HG03025 (cell line): Measurements from ENCODE around the gene CDC14A.

Experiments
- ATAC-seq: cut with Tn5 transposase; IDR thresholded peaks from one replicate; pipeline ENCODE4 v1.9.1; 2021; ENCODE audit warnings: mild to moderate bottlenecking, moderate library complexity; ENCODE audit not compliant: unreplicated experiment, low FRiP score

CDC14A gene

DNA sequence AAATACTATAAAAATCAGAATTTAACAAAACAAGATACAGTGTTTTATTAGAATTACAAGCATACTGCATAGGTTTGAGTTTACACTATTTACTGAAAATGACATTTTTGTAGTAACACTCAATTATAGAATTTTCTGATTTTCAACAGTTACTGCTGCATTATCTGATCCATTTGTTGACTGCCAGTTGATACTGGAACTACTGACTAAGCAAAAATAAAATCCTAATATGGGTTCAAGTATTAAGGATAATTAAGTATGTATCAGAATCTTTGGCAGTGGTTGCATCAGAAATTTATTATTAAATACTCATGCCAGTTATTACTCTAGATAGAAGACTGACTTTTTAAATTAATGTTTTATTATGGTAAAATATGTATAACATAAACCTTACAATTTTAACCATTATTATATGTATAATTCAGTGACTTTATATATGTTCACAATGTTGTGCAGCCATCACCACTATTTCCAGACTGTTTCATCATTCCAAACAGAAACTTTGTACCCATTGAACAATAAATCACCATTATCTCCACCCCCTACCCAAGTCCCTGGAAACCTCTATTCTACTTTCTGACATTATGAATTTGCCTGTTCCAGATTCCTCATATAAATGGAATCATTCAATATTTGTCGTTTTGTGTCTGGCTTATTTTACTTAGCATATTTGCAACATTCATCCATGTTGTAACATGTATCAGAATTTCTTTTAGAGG lies 127.5 kb downstream of the CDC14A start:
- ATAC-seq, result no peak

DNA sequence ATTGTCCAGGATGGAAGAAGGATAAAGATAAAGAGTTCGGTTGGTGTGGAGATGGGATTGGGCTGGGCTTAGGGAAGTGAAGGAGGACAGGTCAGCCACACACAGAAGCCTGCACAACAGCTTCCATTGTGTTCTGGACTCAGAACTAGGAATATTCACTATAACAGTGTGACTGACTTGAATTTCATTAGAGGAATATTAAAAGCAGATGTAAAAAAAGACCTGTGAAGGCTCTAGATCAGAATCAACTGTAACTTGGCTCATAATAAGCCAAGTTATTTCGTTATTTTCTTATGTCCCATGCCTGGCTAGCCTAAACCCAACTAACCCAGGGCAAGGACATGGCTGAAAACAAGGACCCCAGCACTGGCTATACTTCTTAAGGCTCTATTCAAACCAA lies 129.0 kb downstream of the CDC14A start:
- no peak for ATAC-seq

DNA sequence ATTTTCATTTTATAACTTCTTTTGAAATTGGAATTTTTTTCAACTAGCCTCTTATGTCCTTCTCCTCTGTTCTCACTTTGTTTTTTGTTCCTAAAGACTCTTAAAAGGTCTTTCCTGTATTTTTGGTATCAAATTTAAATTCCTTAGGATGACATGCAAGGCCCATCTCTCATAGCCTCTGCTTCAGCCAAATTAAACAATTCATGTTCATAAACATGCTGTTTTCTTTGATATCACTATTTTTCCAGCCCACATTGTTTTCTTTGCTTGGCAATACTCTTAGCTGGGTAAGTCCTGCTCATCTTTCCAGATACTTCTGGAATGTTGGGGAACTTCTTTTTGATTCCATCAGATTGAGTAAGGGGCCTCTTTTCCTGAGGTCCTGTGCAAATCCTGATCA lies 129.9 kb downstream of the CDC14A start:
- ATAC-seq, result no peak

DNA sequence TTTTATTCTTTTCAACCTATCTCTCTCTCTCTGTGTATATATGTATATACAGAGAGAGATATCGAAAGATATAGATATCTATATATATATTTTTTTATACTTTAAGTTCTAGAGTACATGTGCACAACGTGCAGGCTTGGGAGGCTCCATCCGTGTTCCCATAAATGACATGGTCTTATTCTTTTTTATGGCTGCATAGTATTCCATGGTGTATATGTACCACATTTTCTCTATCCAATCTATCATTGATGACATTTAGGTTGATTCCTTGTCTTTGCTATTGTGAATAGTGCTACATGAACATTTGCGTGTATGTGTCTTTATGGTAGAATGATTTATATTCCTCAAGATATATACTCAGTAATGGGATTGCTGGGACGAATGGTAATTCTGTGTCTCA lies 130.4 kb downstream of the CDC14A start:
- no peak for ATAC-seq

DNA sequence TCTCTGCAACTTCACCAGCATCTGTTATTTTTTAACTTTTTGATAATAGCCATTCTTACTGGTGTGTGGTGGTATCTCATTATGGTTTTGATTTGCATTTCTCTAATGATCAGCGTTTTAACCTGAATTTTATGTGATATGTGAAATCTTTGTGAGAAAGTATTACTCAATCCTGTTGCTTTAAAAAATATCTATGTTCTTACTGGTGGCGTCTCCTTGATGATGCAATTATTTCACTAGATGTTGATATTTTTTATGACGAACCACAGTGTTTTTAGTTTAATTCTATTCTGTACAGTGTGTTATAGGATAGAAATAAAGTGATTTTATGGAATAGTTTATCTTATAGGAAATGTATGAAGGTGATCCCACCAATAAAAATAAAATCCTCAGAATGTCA lies 130.9 kb downstream of the CDC14A start:
- no peak for ATAC-seq

DNA sequence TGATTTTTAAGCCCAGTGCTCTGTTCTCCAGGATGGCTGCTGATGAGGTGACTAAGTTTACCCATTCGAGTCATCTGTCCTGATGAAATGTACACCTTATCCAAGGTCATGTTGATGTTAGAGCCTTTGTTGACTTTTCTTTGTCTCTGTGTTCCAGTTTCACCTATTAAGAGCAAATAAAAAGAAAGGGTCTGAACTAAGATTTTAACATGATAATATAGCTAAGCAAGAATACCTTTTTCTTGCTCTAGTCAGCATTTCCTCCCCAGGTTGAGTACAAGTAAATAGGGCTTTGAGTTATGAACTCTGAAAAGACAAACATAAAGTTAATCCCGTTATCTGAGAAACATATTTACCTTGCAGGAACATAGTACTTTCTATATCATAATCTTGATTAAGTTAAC lies 133.6 kb downstream of the CDC14A start:
- no peak for ATAC-seq

DNA sequence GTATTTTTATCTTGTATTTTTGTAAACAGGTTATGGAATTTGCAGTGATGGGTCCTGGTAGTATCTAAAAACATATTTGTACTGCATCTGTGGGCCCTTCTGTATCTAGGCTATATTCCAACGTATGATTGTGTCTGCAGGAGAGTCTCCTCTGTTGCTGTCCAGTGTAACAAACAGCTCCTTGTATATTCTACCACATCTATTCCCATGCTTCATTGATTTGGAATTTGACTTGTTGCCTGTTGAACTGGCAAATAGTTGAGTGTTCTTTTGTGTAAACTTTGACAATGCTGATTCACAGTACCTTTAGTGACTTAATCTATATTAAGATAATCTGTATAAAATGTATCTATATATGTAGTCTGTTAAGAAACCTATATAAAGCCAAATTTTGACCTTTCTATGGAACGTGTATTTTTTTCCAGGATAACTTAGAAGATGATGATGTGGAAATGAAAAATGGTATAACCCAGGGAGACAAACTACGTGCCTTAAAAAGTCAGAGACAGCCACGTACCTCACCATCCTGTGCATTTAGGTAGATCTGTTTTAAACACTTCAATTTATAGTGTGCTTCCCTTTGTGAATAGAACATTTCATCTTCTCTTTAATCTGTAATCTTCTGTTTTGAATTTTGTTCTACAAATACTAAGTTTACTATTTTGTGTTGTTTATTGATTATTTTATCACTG lies 142.2 kb downstream of the CDC14A start:
- ATAC-seq, result no peak

DNA sequence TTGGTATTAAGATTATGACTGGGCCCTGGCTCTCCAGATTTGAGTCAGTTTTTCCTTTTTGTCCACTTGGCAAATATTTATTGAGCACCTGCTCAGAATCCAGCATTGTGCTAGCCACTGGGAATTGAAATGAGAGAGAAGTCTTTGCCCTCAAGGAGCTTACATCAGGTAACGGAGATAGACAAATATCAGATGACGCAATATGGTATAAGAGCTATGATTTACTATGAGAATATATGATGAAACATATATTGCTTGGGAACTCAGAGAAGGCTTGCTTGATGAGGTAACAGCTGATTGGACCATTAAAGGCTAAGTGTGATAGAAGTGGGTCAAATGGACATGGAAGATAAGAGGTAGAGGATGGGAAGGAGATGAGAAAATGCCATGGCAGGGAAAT lies 144.6 kb downstream of the CDC14A start:
- no peak for ATAC-seq

DNA sequence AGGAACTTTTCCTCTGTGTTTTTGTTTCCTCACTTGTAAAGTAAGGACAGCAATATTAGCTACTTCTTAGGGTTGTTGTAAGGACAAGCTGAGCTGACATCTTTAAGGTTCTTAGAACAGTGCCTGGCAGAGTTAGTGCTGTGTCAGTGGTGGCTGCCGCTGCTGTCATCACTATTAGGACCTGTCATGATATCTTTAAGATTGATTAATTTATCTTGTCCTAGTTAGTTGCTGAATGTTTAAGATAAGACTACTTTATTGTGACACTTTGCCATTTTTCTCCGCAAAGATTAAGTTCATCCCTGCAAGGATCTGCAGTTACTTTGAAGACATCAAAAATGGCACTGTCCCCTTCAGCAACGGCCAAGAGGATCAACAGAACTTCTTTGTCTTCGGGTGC lies 145.5 kb downstream of the CDC14A start:
- no peak for ATAC-seq

DNA sequence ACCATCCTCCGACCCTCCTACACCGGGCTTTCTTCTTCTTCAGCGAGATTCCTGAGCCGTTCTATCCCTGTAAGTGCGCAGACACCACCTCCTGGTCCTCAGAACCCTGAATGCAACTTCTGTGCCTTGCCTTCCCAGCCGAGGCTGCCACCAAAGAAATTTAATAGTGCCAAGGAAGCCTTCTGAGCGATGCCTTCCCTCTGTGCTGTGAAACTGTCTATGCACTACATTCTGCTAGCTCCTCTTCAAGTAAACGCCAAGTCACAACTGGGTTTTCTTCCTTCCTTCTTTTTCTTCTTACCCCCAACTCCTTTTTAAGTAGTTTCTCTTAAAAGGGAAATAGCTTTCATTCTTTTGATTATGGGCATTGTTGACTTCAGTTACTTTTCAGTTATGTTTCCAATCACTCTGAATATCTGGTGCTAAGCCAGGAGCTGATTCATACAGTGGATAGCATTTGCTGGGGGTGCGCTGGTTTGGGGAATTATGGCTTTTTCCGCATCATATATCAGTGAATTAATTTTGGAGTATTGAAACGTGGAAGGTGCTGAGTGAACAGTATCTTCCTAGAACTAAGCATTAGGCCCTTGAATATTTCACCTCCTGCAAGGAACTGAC lies 147.0 kb downstream of the CDC14A start:
- ATAC-seq, result no peak

DNA sequence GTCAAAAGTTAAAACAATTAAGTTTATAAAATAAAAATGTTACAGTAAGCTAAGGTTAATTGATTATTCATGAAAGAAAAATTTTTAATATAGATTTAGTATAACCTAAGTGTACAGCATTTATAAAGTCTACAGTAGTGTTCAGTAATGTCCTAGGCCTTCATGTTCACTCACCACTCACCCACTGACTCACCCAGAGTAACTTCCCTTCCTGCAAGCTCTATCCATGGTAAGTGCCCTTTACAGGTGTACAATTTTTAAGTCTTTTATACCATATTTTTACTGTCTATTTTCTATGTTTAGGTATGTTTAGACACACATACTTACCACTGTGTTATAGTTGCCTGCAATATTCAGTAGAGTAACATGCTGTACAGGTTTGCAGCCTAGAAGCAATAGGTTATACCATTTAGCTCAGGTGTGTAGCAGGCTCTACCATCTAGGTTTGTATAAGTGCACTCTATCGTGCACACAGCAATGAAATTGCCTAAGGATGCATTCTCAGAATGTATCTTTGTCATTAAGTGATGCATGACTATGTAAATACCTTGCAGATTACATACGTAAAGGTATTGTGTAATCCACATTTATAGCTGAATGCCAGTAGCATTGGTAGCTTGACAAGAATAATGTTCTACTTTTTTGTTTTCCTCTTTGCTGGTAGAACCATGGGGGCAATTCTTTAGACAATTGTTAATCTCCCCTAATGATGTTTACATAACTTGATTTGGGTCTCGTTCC lies 149.9 kb downstream of the CDC14A start:
- no peak for ATAC-seq

DNA sequence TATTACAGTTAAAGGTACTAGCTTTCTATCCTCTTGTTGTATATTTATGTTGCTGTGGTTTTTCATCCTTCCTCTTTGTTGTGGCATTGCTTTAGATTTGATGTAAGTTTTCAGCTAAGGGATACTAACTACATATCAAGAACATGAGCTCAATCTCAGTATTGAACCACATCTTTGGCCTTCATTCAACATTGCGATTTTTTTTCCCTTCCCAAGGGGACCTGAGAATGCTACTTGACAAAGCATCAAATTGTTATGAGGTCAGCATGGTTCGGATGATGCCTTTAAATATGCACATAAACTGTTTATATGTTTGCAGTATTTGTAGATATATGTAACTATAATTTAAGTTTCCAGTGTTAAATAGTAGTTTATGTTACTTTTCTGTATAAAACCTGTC lies 153.9 kb downstream of the CDC14A start:
- no peak for ATAC-seq

DNA sequence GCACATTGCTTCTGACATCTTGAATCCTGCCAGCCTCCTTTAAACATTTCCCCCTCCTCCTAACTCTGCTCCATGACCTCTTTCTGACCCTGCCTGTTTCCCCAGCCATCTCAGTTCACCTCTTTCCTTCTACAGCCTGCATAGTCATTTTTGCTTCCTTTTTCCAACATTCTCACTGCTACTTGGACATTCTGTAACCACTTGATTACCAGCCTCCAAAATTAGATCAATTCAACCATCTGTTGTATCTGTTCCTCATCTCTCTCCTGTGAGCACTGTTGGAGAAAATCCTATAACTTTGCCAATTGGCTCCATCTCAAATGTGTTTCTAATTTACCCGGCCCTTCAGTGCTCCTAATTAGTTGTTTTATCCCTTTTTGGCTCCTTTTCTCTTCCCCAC lies 158.1 kb downstream of the CDC14A start:
- no peak for ATAC-seq

DNA sequence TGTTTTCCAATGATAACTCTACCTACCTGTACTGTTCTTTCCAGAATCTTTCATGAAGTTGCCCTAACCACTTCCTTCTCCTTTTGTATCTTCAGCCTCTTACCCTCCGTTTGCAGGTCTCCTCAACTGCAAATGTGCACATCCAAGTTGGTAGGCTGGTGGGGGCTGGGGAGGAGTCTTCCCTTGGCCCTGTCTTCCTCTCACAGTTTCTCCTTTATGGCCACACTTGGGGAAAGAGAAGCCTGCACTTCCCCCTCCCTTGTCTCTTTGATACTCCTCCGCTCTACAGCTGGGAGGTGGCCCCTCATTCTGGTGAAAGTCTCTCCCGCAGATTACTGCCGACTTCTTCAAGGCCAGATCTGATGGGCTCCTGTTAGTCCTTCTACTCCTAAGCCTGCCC lies 158.8 kb downstream of the CDC14A start:
- ATAC-seq, result no peak

DNA sequence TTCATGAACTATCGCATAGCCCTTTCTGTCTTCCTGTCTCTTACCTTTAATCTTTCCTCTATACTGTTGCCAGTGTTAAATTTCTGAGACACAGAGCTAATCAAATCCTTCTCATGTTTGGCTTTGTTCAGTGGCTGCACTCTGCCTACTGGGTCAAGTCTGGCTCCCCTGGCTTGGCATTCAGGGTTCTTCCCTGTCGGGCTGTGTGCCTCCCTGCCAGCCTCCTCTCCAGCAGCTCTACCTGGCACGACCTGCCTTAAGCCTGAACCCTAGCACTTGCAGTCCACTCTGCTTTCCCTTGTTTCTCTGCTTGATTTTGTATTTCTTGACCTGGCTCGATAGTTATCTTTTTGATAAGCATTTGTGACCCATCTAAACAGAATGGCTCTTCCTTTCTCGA lies 159.5 kb downstream of the CDC14A start:
- no peak for ATAC-seq

DNA sequence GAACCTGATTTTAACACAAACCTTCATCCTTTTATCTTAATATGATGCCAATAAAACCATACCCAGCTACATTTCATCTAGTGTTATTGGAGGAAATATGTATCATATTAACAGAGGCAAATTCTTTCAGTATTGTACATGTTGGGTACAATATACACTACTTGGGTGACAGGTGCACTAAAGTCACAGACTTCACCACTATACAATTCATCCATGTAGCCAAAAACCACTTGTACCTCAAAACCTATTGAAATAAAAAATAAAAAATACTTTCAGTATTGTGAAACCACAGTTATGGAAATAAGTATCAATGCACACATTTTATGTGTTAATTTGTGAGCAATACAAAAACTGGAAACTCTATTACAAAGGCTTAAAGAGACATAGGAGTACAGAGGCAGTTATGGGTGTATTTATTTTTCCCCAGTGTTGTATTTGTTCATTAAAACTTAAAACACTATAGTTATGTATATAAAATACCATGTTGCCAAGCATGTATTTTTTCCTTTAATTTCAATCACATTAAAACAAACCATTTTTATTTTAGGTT lies 160.6 kb downstream of the CDC14A start:
- no peak for ATAC-seq

DNA sequence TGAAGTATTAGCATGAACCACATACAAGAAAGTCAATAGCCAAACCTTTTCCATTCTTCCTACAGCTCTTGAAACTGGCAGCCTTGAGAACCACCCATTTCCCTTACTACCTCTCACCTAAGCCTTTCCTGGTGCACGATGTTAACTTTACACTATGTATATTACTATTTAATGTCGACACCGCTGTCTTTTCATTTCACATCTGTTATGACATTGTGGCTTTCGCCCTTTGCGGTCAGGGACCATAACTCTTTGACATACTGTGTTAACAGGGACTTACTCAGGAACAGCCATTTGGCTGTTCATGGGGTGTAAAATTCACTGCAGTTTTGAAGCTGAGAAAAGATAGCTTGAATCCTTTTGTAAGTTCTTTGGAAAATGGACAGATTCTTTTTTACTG lies 164.6 kb downstream of the CDC14A start:
- no peak for ATAC-seq

DNA sequence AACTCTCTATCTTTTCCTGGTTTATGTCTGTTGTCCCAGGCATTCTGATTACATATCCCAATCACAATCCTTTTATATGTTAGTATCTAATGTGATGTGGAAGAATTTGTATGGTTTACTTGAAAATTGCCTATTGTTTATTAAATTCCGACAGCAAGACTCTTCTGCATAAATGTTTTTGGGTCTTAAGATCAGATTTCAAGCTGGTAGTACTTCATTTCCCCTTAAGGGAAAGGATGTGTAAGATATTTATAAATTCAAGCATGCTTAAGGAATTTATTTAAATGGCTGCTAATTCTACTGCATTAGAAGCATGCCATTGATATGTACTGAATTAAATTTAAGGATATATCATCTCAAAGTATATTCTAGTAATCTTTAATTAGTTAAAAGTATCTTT lies 165.2 kb downstream of the CDC14A start:
- ATAC-seq, result no peak

DNA sequence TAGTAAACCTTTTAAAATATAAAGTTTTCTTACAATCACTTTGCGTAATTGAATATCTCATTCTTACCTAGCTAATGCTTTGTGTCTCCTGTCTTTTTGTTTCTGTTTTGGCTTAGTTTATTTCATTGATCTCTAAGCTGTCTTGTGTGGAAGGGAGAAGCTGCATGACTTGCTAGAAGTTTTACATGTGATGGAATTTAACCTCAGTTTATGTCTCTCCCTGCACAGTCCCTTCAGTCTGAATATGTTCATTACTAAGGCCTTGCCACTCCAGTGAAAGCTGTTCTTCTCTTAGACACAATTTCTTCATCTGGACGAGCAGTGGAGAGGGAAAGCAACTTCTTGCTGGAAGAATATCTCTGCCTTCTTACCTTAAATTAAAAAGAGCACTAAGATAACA lies 165.7 kb downstream of the CDC14A start:
- no peak for ATAC-seq

DNA sequence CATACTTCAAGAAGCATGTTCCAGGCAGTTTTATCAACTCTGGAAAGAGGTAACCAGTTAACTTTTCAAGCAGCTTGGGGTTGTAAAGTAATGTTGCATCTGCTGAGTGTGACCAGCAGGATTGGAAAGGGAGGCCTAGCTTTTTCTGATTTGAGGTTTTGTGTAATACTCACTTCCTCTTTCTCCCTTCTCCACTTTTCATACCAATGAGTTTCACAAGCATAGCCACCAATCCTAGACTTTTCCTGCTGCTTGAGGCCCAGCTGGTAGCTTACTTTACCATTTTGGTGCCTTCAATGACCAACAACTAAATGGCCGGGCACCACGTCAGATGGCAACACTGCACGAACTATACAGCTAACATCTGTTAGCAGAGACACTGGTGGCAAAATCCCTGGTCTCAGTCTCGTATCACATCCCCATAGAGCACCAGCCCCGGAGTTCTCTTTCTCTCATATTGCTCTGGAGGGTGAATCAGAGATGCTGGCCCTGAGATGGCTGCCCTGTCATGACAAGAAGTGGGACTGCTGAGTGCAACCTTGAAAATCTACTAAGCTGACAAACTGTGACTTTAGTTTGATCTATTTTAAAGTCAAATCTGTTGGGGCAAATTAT lies 170.8 kb downstream of the CDC14A start:
- peak; percentile 98 for ATAC-seq

DNA sequence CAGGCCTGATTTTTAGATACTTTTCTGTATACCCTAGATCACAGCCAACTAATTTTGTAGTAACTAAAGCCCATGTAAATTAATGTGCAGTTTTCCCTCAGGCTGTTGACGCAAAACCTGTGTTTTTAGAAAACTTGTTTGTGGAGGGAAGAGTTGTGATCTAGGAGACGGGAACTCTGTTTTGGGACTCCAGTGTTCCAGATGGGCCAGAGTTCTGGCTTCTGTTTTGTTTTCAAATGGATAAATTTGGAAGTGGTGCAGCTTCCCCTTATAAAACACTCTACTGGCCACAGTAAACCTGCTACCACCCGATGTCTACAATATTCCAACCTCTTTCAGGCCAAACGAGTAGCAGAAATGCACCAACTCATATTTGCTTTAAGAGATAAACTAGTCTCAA lies 172.0 kb downstream of the CDC14A start:
- no peak for ATAC-seq
